Measurements from ENCODE around the gene OXNAD1.
A peak's percentile ranks its signal among the peaks of the same experiment; 100 is the strongest.

The OXNAD1 gene

GRCh38 chr3:16279010-16279801, 14.2 kb downstream of the OXNAD1 start:
- no peak for DNase-seq (ENCODE audit: low spot score)

GRCh38 chr3:16280671-16281070, 15.7 kb downstream of the OXNAD1 start:
- DNase-seq (ENCODE audit: low spot score): peak; percentile 14

GRCh38 chr3:16284633-16285032, 19.6 kb downstream of the OXNAD1 start:
- no peak for DNase-seq (ENCODE audit: low spot score)

GRCh38 chr3:16286161-16286560, 21.1 kb downstream of the OXNAD1 start:
- no peak for DNase-seq (ENCODE audit: low spot score)

- DNase-seq (ENCODE audit: low spot score): no peak
These were observed 21.9 kb downstream of the OXNAD1 start for GRCh38 chr3:16286751-16287543.

GRCh38 chr3:16288664-16289063, 23.7 kb downstream of the OXNAD1 start:
- DNase-seq (ENCODE audit: low spot score): no peak

GRCh38 chr3:16289144-16289889, 24.3 kb downstream of the OXNAD1 start:
- DNase-seq (ENCODE audit: low spot score): no peak

GRCh38 chr3:16290007-16290826, 25.2 kb downstream of the OXNAD1 start:
- peak; percentile 63 for DNase-seq (ENCODE audit: low spot score)

GRCh38 chr3:16290827-16291196, 25.8 kb downstream of the OXNAD1 start:
- DNase-seq (ENCODE audit: low spot score): peak; percentile 37

GRCh38 chr3:16294844-16295243, 29.8 kb downstream of the OXNAD1 start:
- DNase-seq (ENCODE audit: low spot score): no peak

- no peak for DNase-seq (ENCODE audit: low spot score)
These were observed 30.4 kb downstream of the OXNAD1 start for GRCh38 chr3:16295298-16295890.

GRCh38 chr3:16297997-16298885, 33.2 kb downstream of the OXNAD1 start:
- DNase-seq (ENCODE audit: low spot score): no peak

- DNase-seq (ENCODE audit: low spot score): no peak
These were observed 33.9 kb downstream of the OXNAD1 start for GRCh38 chr3:16298891-16299290.

GRCh38 chr3:16299746-16300145, 34.7 kb downstream of the OXNAD1 start:
- no peak for DNase-seq (ENCODE audit: low spot score)

GRCh38 chr3:16300307-16300706, 35.3 kb downstream of the OXNAD1 start:
- no peak for DNase-seq (ENCODE audit: low spot score)

- no peak for DNase-seq (ENCODE audit: low spot score)
These were observed 35.9 kb downstream of the OXNAD1 start for GRCh38 chr3:16300881-16301359.

GRCh38 chr3:16301507-16301906, 36.5 kb downstream of the OXNAD1 start:
- no peak for DNase-seq (ENCODE audit: low spot score)

GRCh38 chr3:16302082-16302631, 37.1 kb downstream of the OXNAD1 start:
- DNase-seq (ENCODE audit: low spot score): no peak

GRCh38 chr3:16303037-16303575, 38.1 kb downstream of the OXNAD1 start:
- DNase-seq (ENCODE audit: low spot score): no peak

Data from GM03348 (cell line).